Heart left ventricle (tissue), 16 donors: ENCODE results near the gene COL6A1. TPM values are rescaled to one million over a fixed set of nuclear protein-coding genes. Genes with fewer than 3 reads are reported as not detected.

Experiments used
- ATAC-seq, 4 donors: fragments of 200-7000 bp; cut with Tn5 transposase; one replicate each; pipeline ENCODE4 v1.9.1; 2020 to 2022; ENCODE audit warnings: moderate library complexity in 4 of 4, mild to moderate bottlenecking in 3 of 4, moderate number of reproducible peaks in 1 of 4
- DNase-seq, 5 donors: peaks; one replicate each; pipeline ENCODE4 v3.0.0-alpha.2; 2020
- H3K27ac ChIP-seq, 12 donors: fragments of 200-600 bp; sonication (generic) in 4 of 12; one replicate each; pipeline versions ENCODE4 v1.5.0 to v1.8.0; 2016 to 2022; ENCODE audit warnings: mild to moderate bottlenecking in 2 of 12
- H3K27me3 ChIP-seq, 9 donors: fragments of 200-600 bp; sonication (generic) in 2 of 9; one replicate each; pipeline versions ENCODE4 v1.5.1 to v1.8.0; 2016 to 2022; ENCODE audit warnings: mild to moderate bottlenecking in 3 of 9
- H3K36me3 ChIP-seq, 9 donors: fragments of 200-600 bp; sonication (generic) in 2 of 9; one replicate each; pipeline versions ENCODE4 v1.5.0 to v1.8.0; 2018 to 2022; ENCODE audit warnings: mild to moderate bottlenecking in 2 of 9
- H3K4me1 ChIP-seq, 12 donors: fragments of 200-600 bp; sonication (generic) in 4 of 12; one replicate each; pipeline versions ENCODE4 v1.5.0 to v1.8.0; 2016 to 2022; ENCODE audit warnings: mild to moderate bottlenecking in 3 of 12
- H3K4me3 ChIP-seq, 12 donors: fragments of 200-600 bp; sonication (generic) in 4 of 12; one replicate each; pipeline versions ENCODE4 v1.5.0 to v1.8.0; 2017 to 2022; ENCODE audit warnings: mild to moderate bottlenecking in 9 of 12, moderate library complexity in 4 of 12
- H3K9me3 ChIP-seq, 12 donors: fragments of 200-600 bp; sonication (generic) in 4 of 12; one replicate each; pipeline versions ENCODE4 v1.5.0 to v1.8.0; 2016 to 2022; ENCODE audit warnings: mild to moderate bottlenecking in 1 of 12
- POLR2A ChIP-seq, 2 donors: fragments of 450-650 bp; IDR thresholded peaks; one replicate each; pipeline ENCODE4 v1.6.1; 2017; ENCODE audit warnings: antibody characterized with exemption in 2 of 2, mild to moderate bottlenecking in 2 of 2, moderate library complexity in 2 of 2
- WGBS, 4 donors: extraction: QIAGEN DNeasy Blood & Tissue Kit in 2 of 4; methylation state at CpG; one replicate each; pipeline versions ENCODE4 v1.1.5 to v1.1.7; 2013 to 2018; 5-methylcytosine and 5-hydroxymethylcytosine counted together
- intact Hi-C, 10 donors: fragments of 100-400 bp; cut with DNase I; formaldehyde crosslinking; loops; one replicate each; pipeline versions ENCODE4 v1.11.1 to v1.14.2; 2022
- polyA plus RNA-seq, 2 donors: library from polyadenylated mRNA; stranded (reverse); fragments of 200-250 nt; gene quantifications; one replicate each; pipeline ENCODE4 v1.2.3, GENCODE V29; 2013
- total RNA-seq, 9 donors: library from RNA; depleted of rRNA in 2 of 9; stranded (reverse); fragments of >200 nt in 2 of 9; fragmentation: NEBNext Ultra II Directional in 3 of 9; extraction: Animal tissue kit (Norgen Biotek cat#: 25700) in 3 of 9; gene quantifications; one replicate each; pipeline versions ENCODE4 v1.1.0 to v1.2.4, GENCODE V29; 2016 to 2023
- TF ChIP-seq, protein P1 (sequence below), 12 donors: fragments of 200-600 bp; sonication (generic) in 4 of 12; IDR thresholded peaks; one replicate each; pipeline versions ENCODE4 v1.5.0 to v1.8.0; 2018 to 2022; ENCODE audit warnings: antibody characterized with exemption in 12 of 12, mild to moderate bottlenecking in 5 of 12
- donor health status: ischemic (EF 13 %, LVEDD 7.1; RV severe dilation, severe dysfunction).
- donor health status: healthy with polysubstance abuse.
- donor health status: DM: no; HTN: yes; CAD: no.
- donor health status: DM: no; HTN: no; CAD: no.
- donor health status: ischemic (EF 25% LVEDD 6.9; RV normal size, moderate dysfunction).
- donor health status: ischemic (EF 25% LVEDD 5.7; RV mildly dilated, moderate dysfunction).
- donor health status: healthy.
- donor health status: DM: yes; HTN: yes; CAD: no.
- donor health status: ischemic (EF 35%, LVEDD 5.7; RV mildly dilated, moderate dysfunction).
- donor health status: nonischemic (EF 11% LVEDD 7.7; RV severe dilation, severe dysfunction).
- donor health status: DM: yes; HTN: yes; CAD: no.
- donor health status: PGD.
- donor health status: ischemic (EF 29% LVEDD 5.4; RV normal size, mild dysfunction).
- donor health status: nonischemic (EF 23%, LVEDD 6.1; RV moderate dilation, normal function).

Gene COL6A1
- total and polyA plus RNA-seq, 11 donors: 92.4 to 385 (median 149) TPM

DNA sequence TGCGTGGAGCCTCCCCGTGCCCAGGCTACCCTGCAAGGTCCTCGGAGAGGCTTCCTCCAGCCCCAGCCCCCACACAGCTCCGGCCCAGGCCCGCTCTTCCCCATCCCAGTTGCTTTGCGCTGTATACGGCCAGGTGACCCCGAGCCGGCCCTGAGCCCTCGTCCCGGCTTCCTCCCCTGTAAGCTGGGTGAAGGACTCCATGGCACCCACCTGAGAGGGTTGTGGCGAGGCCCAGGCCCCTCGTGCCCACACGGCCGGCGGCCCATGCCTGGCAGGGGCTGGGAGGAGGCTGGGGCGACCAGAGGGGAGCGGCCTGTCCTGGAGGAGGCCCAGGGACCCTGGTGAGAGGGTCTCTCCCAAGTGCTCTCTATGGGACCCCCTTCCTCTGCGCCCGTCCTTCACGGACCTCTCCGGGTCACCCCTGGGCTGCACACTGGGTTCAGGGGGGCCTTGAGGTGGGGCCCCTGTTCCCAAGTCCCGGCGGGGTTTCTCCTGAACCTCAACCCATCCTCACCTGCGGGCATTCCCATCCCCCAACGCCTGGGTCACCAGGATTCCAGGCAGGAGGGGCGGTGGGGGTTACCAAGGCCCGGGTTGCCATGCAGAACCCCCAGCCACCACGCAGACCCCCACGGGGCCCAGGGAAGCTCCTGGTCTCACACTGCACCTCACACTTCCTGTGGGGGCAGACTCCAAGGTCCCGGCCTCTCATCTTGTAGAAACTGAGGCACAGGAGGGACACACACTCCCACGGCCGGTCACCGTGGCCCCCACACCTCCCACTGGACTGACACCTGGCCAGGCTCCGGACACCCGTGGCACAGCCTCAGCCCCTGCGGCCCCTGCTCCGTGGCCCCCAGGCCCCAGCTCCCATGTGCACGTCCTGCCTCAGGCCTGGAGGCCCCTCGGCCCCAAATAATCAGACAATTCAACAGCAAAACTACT is 25.2 kb downstream of the COL6A1 start:
- WGBS, 4 donors: 93 to 97% (median 95%) methylated on average over 26 to 40 of the region's 40 CpGs
- no peaks in the 10 kb centered on the region for H3K27me3 ChIP-seq
- peaks cover 0 to 7% (median 0%) of the 10 kb centered on the region in 12 donors for H3K9me3 ChIP-seq
- no peak overlapping the region for H3K27ac ChIP-seq
- no peaks in the 10 kb centered on the region for H3K4me1 ChIP-seq
- no peak overlapping the region for H3K4me3 ChIP-seq
- peaks cover 0 to 30% (median 17%) of the 10 kb centered on the region in 9 donors for H3K36me3 ChIP-seq
- TF ChIP-seq POLR2A (IDR thresholded peaks at IDR 0.05): no peak
- intact Hi-C loops: no loop called here
- peak in 3 of 5 donors; percentile 16 to 47 (median 26) for DNase-seq
- no peak for ATAC-seq

- no peak overlapping the region for H3K4me3 ChIP-seq
- ATAC-seq: no peak
- WGBS, 4 donors: 71 to 100% (median 86%) methylated on average over 2 to 4 of the region's 4 CpGs
- peaks cover 0 to 24% (median 11%) of the 10 kb centered on the region in 9 donors for H3K36me3 ChIP-seq
- no peaks in the 10 kb centered on the region for H3K27me3 ChIP-seq
- H3K9me3 ChIP-seq: peaks cover 0 to 7% (median 0%) of the 10 kb centered on the region in 12 donors
- intact Hi-C loops: no loop called here
- H3K4me1 ChIP-seq: no peaks in the 10 kb centered on the region
- DNase-seq: peak in 1 of 5 donors; percentile 16
- TF ChIP-seq POLR2A (IDR thresholded peaks at IDR 0.05): no peak
- TF ChIP-seq, protein P1, sequence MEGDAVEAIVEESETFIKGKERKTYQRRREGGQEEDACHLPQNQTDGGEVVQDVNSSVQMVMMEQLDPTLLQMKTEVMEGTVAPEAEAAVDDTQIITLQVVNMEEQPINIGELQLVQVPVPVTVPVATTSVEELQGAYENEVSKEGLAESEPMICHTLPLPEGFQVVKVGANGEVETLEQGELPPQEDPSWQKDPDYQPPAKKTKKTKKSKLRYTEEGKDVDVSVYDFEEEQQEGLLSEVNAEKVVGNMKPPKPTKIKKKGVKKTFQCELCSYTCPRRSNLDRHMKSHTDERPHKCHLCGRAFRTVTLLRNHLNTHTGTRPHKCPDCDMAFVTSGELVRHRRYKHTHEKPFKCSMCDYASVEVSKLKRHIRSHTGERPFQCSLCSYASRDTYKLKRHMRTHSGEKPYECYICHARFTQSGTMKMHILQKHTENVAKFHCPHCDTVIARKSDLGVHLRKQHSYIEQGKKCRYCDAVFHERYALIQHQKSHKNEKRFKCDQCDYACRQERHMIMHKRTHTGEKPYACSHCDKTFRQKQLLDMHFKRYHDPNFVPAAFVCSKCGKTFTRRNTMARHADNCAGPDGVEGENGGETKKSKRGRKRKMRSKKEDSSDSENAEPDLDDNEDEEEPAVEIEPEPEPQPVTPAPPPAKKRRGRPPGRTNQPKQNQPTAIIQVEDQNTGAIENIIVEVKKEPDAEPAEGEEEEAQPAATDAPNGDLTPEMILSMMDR (IDR thresholded peaks at IDR 0.05): no peak
- H3K27ac ChIP-seq: no peak overlapping the region
These were observed 25.9 kb downstream of the COL6A1 start for GRCh38 chr21:46007492-46007868.

GRCh38 chr21:46008893-46009621 is 27.5 kb downstream of the COL6A1 start:
- no peaks in the 10 kb centered on the region for H3K27me3 ChIP-seq
- H3K4me1 ChIP-seq: no peaks in the 10 kb centered on the region
- no peak for ATAC-seq
- intact Hi-C loops: no loop called here
- H3K9me3 ChIP-seq: peaks cover 0 to 7% (median 0%) of the 10 kb centered on the region in 12 donors
- no peak for TF ChIP-seq POLR2A (IDR thresholded peaks at IDR 0.05)
- TF ChIP-seq, protein P1 (IDR thresholded peaks at IDR 0.05): no peak
- no peak overlapping the region for H3K4me3 ChIP-seq
- peak in 1 of 5 donors; percentile 10 for DNase-seq
- peaks cover 0 to 8% (median under 1%) of the 10 kb centered on the region in 9 donors for H3K36me3 ChIP-seq
- H3K27ac ChIP-seq: no peak overlapping the region
- 85 to 90% (median 87%) methylated on average over 16 of the region's 16 CpGs for WGBS, 4 donors

DNA sequence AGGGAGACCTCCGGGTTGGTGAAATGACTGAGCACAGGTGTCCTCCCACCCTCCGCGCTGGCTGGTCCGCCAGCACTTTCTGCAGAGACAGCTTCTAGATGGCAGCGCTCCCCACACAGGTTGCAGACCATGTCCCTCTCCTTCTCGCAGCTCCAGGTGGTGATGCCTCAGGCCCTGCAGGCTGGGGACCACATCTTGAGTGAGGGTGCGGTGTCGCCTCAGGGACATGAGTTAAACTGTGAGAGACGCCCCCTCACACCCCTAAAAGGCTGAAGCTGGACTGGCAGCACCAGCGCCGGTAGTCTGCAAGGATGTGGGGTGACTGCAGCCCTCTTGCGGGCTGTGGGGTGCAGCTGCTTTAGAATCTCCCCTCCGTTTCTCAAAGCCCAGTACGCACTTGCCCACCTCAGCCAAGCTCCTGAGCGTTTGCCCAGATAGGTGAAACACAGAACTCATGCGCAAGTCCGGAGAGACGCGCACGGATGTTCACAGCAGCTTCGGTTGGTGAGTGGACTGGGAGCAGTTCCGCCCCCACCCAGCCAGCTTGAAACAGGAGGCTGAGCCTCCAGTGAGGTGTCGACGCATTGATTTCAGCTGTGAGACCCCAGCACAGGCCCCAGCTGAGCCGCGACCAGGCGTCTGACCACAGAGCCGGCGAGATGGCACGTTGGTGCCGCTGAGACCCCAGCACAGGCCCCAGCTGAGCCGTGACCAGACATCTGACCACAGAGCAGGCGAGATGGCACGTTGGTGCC is 28.6 kb downstream of the COL6A1 start:
- intact Hi-C loops: no loop called here
- WGBS, 4 donors: 84 to 90% (median 86%) methylated on average over 20 to 34 of the region's 34 CpGs
- DNase-seq (peak in 2 of 5 donors; percentile 18 to 23), ATAC-seq (no peak)
- no peaks in the 10 kb centered on the region for H3K27me3 ChIP-seq
- H3K27ac ChIP-seq: no peak overlapping the region
- peaks cover 0 to 7% (median 0%) of the 10 kb centered on the region in 12 donors for H3K9me3 ChIP-seq
- no peaks in the 10 kb centered on the region for H3K4me1 ChIP-seq
- TF ChIP-seq POLR2A (IDR thresholded peaks at IDR 0.05): no peak
- TF ChIP-seq, protein P1 (IDR thresholded peaks at IDR 0.05): no peak
- no peak overlapping the region for H3K4me3 ChIP-seq
- no peaks in the 10 kb centered on the region for H3K36me3 ChIP-seq
